ENCODE results near the gene DLG2.

DLG2 gene

GRCh38 chr11:83639995-83640758 is 1987.0 kb downstream of the DLG2 start:
- H3K27ac ChIP-seq (replicated peaks) = no peak overlapping the region
- TF ChIP-seq GABPA (IDR thresholded peaks at IDR 0.05; ENCODE audit: low read depth) (no peak), SPI1 (IDR thresholded peaks at IDR 0.05; ENCODE audit: borderline replicate concordance, low read depth) (no peak), CTCF (IDR thresholded peaks at IDR 0.05; ENCODE audit: insufficient read depth, low read length) (no peak), REST (IDR thresholded peaks at IDR 0.05; ENCODE audit: insufficient replicate concordance, low read depth) (no peak), POLR2AphosphoS5 (IDR thresholded peaks at IDR 0.05; ENCODE audit: low read depth) (no peak)
- no peaks in the 10 kb centered on the region for H3K27me3 ChIP-seq (ENCODE audit: insufficient read depth, poor library complexity, severe bottlenecking)
- DNase-seq (ENCODE audit: low read depth in 1 of 2, low spot score in 1 of 2) = no peak
- H3K4me3 ChIP-seq (replicated peaks; ENCODE audit: insufficient read depth, low read length) = no peak overlapping the region

- Histone ChIP-seq H3K27ac (replicated peaks) (no peak overlapping the region), H3K4me3 (replicated peaks; ENCODE audit: insufficient read depth, low read length) (no peak overlapping the region), H3K27me3 (ENCODE audit: insufficient read depth, poor library complexity, severe bottlenecking) (no peaks in the 10 kb centered on the region)
- TF ChIP-seq CTCF (IDR thresholded peaks at IDR 0.05; ENCODE audit: insufficient read depth, low read length) = no peak
- no peak for TF ChIP-seq REST (IDR thresholded peaks at IDR 0.05; ENCODE audit: insufficient replicate concordance, low read depth)
- TF ChIP-seq SPI1 (IDR thresholded peaks at IDR 0.05; ENCODE audit: borderline replicate concordance, low read depth) = no peak
- no peak for TF ChIP-seq POLR2AphosphoS5 (IDR thresholded peaks at IDR 0.05; ENCODE audit: low read depth)
- TF ChIP-seq GABPA (IDR thresholded peaks at IDR 0.05; ENCODE audit: low read depth) = no peak
- DNase-seq (ENCODE audit: low read depth in 1 of 2, low spot score in 1 of 2) = no peak
Observed at GRCh38 chr11:83635166-83635565, 1992.0 kb downstream of the DLG2 start.

- H3K27ac ChIP-seq (replicated peaks) = no peak overlapping the region
- H3K27me3 ChIP-seq (ENCODE audit: insufficient read depth, poor library complexity, severe bottlenecking) = no peaks in the 10 kb centered on the region
- no peak for DNase-seq (ENCODE audit: low read depth in 1 of 2, low spot score in 1 of 2)
- no peak for TF ChIP-seq CTCF (IDR thresholded peaks at IDR 0.05; ENCODE audit: insufficient read depth, low read length)
- TF ChIP-seq REST (IDR thresholded peaks at IDR 0.05; ENCODE audit: insufficient replicate concordance, low read depth) = no peak
- TF ChIP-seq GABPA (IDR thresholded peaks at IDR 0.05; ENCODE audit: low read depth) = no peak
- no peak for TF ChIP-seq POLR2AphosphoS5 (IDR thresholded peaks at IDR 0.05; ENCODE audit: low read depth)
- no peak for TF ChIP-seq SPI1 (IDR thresholded peaks at IDR 0.05; ENCODE audit: borderline replicate concordance, low read depth)
- H3K4me3 ChIP-seq (replicated peaks; ENCODE audit: insufficient read depth, low read length) = no peak overlapping the region
Observed at GRCh38 chr11:83630211-83630610, 1996.9 kb downstream of the DLG2 start.
